Esophagus muscularis mucosa (tissue), 4 donors: ENCODE data around the gene ABCA2.

Source experiments
- EP300 ChIP-seq: sonication (generic); formaldehyde crosslinking; IDR thresholded peaks from one replicate; pipeline ENCODE4 v1.6.1; 2017; ENCODE audit warnings: antibody characterized with exemption
- POLR2A ChIP-seq: fragments of 450-650 bp; IDR thresholded peaks from one replicate; pipeline ENCODE4 v1.6.1; 2017; ENCODE audit warnings: antibody characterized with exemption, moderate library complexity, mild to moderate bottlenecking, low read depth
- POLR2AphosphoS5 ChIP-seq, 2 donors: sonication (generic); formaldehyde crosslinking; IDR thresholded peaks; one replicate each; pipeline ENCODE4 v1.6.1; 2017; ENCODE audit warnings: antibody characterized with exemption in 2 of 2
- TF ChIP-seq, protein P1 (sequence below), 3 experiments: fragments of 200-600 bp in 2 of 3; fragments of 450-650 bp in 1 of 3; sonication (generic) in 2 of 3; IDR thresholded peaks; one replicate each; pipeline ENCODE4 v1.5.1; 2017 to 2019; ENCODE audit warnings: antibody characterized with exemption in 3 of 3, mild to moderate bottlenecking in 2 of 3, moderate library complexity in 1 of 3

- TF ChIP-seq, protein P1, sequence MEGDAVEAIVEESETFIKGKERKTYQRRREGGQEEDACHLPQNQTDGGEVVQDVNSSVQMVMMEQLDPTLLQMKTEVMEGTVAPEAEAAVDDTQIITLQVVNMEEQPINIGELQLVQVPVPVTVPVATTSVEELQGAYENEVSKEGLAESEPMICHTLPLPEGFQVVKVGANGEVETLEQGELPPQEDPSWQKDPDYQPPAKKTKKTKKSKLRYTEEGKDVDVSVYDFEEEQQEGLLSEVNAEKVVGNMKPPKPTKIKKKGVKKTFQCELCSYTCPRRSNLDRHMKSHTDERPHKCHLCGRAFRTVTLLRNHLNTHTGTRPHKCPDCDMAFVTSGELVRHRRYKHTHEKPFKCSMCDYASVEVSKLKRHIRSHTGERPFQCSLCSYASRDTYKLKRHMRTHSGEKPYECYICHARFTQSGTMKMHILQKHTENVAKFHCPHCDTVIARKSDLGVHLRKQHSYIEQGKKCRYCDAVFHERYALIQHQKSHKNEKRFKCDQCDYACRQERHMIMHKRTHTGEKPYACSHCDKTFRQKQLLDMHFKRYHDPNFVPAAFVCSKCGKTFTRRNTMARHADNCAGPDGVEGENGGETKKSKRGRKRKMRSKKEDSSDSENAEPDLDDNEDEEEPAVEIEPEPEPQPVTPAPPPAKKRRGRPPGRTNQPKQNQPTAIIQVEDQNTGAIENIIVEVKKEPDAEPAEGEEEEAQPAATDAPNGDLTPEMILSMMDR (IDR thresholded peaks at IDR 0.05), result no peak
- TF ChIP-seq POLR2AphosphoS5 (IDR thresholded peaks at IDR 0.05) (no peak), POLR2A (no peak), EP300 (no peak)
These were observed 63.8 kb downstream of the ABCA2 start for GRCh38 chr9:136964171-136964689.
